ENCODE measurements around the gene SCAPER. TPM values are rescaled to one million over a fixed set of nuclear protein-coding genes. Genes with fewer than 3 reads are reported as not detected.
A peak's percentile ranks its signal among the peaks of the same experiment; 100 is the strongest.

Gene SCAPER
- total RNA-seq, 1 donor from 2014 or later, result 21.5 TPM

DNA sequence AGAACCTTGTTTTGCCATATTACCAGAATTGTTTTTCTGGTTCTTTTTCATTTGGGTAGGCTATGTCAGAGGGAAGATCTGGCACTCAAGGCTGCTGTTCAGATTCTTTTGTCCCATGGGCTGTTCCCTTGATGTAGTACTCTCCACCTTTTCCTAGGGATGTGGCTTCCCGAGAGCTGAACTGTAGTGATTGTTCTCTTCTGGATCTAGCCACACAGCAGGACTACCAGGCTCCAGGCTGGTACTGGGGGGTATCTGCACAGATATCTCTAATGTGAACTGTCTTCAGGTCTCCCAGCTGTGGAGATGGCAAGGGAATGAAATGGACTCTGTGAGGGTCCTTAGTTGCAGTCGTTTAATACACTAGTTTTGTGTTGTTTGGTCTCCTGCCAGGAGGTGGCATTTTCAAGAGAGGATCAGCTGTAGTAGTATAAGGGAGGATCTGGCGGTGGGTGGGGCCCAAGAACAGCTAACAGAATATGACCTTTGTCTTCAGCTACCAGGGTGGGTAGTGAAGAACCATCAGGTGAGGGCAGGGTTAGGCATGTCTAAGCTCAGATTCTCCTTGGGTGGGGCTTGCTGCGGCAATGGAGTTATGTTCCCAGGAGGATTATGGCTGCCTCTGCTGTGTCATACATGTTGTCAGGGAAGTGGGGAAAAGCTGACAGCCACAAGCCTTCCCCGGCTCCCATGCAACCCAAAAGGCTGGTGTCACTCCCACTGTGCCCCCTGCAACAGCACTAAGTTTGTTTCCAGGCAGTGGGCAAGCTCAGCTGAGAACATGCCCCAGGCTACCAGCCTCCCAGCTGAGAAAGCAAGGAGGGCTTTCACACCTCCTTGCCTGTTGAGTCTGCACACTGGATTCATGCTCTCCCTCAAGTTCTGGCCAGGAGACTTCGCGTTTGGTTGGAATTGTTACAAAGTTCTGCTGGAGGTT, 316.1 kb downstream of the SCAPER start:
- peaks cover 3% of the 10 kb centered on the region for H3K36me3 Mint-ChIP-seq (ENCODE audit: low read depth)
- H3K9me3 Mint-ChIP-seq, result peaks cover under 1% of the 10 kb centered on the region
- intact Hi-C loops (cut with micrococcal nuclease), result no loop called here
- no peak overlapping the region for H3K4me3 Mint-ChIP-seq
- peaks cover 2% of the 10 kb centered on the region for H3K27me3 Mint-ChIP-seq (ENCODE audit: insufficient read depth)
- H3K4me1 Mint-ChIP-seq (ENCODE audit: low read depth), result no peaks in the 10 kb centered on the region
- no peak overlapping the region for H3K27ac Mint-ChIP-seq
- DNase-seq (ENCODE audit: low spot score), result no peak

DNA sequence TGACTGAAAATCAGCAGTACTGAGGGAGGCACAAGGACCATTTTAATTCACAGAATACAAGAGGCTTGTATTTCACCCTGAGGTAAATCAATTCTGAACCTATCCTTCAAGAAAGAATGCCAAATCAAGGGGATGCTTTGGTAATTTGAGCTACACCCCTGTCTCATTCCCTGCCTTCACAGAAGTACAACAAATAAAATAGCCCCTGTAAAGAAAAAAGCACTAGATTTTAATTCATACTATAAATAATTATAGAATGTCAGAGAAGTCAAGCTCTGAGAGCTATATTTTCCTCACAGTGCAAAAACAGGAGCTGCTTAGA, 319.6 kb downstream of the SCAPER start:
- peaks cover 3% of the 10 kb centered on the region for H3K36me3 Mint-ChIP-seq (ENCODE audit: low read depth)
- no peak overlapping the region for H3K4me3 Mint-ChIP-seq
- no peak overlapping the region for H3K27ac Mint-ChIP-seq
- DNase-seq (ENCODE audit: low spot score), result no peak
- H3K9me3 Mint-ChIP-seq, result peaks cover 16% of the 10 kb centered on the region
- peaks cover 2% of the 10 kb centered on the region for H3K27me3 Mint-ChIP-seq (ENCODE audit: insufficient read depth)
- H3K4me1 Mint-ChIP-seq (ENCODE audit: low read depth), result no peaks in the 10 kb centered on the region
- intact Hi-C loops (cut with micrococcal nuclease), result no loop called here

DNA sequence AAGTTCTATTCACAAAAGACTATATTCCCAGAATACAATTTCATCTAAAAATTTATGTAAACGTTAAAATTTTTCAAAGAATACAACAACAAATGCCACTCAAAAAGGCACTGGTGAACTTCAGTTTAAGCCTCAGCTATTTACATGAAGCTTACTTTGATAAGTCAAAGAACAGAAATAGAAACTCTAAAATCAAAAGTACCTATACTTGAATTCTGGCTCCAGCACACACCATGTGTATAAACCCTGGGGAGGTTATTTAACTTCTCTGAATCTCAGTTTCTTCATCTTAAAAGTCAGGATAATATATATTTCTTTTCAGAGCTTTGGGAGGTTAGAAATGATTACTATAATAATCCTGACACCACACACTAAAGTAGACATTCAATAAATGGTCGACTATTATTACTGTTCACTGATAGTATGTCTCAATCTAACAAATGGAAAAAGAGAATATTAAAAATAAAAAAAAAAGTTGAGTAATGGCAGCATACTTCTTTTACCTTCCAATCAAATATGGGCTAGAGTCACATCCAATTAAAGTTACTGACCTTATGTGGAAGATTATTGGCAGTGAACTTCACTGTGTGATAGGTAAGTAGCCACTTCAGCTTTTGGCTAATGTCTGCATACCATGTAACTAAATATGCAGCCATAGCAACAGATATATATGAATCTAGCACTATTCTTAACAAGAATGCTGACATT, 320.1 kb downstream of the SCAPER start:
- intact Hi-C loops (cut with micrococcal nuclease), result no loop called here
- peaks cover 2% of the 10 kb centered on the region for H3K27me3 Mint-ChIP-seq (ENCODE audit: insufficient read depth)
- H3K36me3 Mint-ChIP-seq (ENCODE audit: low read depth), result peaks cover 3% of the 10 kb centered on the region
- H3K9me3 Mint-ChIP-seq, result peaks cover 16% of the 10 kb centered on the region
- no peak for DNase-seq (ENCODE audit: low spot score)
- H3K4me1 Mint-ChIP-seq (ENCODE audit: low read depth), result no peaks in the 10 kb centered on the region
- no peak overlapping the region for H3K4me3 Mint-ChIP-seq
- H3K27ac Mint-ChIP-seq, result no peak overlapping the region

DNA sequence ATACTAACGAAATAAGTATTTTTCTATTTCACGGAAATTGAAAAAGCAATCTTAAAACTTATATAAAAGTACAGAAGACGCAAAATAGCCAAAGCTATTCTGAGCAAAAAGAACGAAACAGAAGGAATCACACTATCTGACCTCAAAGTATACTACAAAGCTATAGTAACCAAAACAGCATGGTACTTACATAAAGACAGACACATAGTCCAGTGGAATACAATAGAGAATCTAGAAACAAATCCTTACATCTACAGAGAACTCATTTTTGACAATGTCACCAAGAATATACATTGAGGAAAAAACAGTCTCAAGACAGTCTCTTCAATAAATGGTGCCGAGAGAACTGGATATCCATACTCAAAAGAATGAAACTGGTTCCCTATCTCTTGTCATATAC, 322.6 kb downstream of the SCAPER start:
- DNase-seq (ENCODE audit: low spot score), result no peak
- peaks cover 22% of the 10 kb centered on the region for H3K9me3 Mint-ChIP-seq
- no peak overlapping the region for H3K27ac Mint-ChIP-seq
- no peak overlapping the region for H3K4me3 Mint-ChIP-seq
- intact Hi-C loops (cut with micrococcal nuclease), result no loop called here
- no peaks in the 10 kb centered on the region for H3K27me3 Mint-ChIP-seq (ENCODE audit: insufficient read depth)
- no peaks in the 10 kb centered on the region for H3K36me3 Mint-ChIP-seq (ENCODE audit: low read depth)
- no peaks in the 10 kb centered on the region for H3K4me1 Mint-ChIP-seq (ENCODE audit: low read depth)

DNA sequence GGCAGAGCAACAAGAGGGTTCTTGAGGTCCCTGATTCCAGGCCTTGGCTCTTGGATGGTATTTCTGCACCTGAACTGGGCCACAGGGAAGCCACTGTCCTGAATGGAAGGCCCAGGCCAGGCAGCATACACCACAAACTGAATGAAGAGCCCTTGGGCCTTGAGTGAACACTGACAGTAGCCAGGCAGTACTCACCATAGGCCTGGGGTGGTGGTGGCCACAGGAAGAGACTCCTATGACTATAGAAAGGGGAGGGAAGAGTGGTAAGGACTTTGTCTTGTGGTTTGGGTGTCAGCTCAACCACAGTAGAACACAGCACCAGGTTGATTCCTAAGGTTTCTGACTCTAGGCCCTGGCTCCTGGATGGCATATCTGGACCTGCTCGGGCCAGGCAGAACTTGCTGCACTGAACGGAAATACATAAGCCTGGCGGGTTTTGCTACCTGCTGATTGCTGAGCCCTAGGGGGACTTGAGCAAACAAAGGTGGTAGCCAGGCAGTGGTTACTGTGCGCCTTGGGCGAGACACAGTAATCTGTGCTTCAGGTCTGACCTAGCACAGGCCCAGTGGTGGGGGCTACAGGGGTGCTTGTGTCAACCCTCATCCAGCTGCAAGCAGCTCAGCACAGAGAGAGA, 327.1 kb downstream of the SCAPER start:
- Mint-ChIP-seq H3K27ac (no peak overlapping the region), H3K36me3 (ENCODE audit: low read depth) (no peaks in the 10 kb centered on the region), H3K4me1 (ENCODE audit: low read depth) (peaks cover 22% of the 10 kb centered on the region), H3K27me3 (ENCODE audit: insufficient read depth) (no peaks in the 10 kb centered on the region), H3K9me3 (peaks cover 15% of the 10 kb centered on the region), H3K4me3 (no peak overlapping the region)
- no peak for DNase-seq (ENCODE audit: low spot score)
- intact Hi-C loops (cut with micrococcal nuclease), result loop anchor here (10.0 kb wide), 1 partner anchor 233 kb away; no protein-coding TSS in a partner anchor

DNA sequence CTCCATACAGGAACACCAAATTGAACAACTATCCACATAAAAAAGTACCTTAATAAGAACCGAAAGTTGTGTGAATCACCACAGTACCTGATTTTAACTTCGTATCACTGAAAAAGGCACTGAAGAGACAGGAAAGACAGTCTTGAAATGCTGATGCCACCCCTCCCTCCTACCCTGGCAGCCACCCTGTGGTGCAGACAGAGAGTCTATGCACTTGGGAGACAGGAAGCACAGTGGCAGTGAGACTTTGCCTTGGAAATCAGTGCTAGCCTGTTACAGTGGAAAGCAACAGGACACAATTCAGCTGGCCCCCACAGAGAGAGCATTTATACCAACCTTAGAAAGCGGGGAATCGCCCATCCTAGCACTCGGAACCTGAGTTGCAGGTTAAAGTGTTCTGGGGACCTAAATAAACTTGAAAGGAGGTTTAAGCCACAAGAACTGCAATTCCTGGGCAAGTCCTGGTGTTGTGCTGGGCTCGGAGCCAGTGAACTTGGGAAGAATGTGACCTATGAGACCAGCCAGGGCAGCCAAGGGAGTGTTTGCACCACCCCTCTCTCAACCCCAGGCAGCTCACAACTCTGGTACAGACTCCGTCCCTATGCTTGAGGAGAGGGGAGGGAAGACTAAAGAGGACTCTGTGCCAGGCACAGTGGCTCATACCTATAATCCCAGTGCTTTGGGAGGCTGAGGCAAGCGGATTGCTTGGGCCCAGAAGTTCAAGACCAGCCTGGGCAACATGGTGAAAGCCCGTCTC, 328.4 kb downstream of the SCAPER start:
- Mint-ChIP-seq H3K27me3 (ENCODE audit: insufficient read depth) (no peaks in the 10 kb centered on the region), H3K27ac (no peak overlapping the region)
- intact Hi-C loops (cut with micrococcal nuclease), result loop anchor here (10.0 kb wide), 1 partner anchor 232 kb away; no protein-coding TSS in a partner anchor

DNA sequence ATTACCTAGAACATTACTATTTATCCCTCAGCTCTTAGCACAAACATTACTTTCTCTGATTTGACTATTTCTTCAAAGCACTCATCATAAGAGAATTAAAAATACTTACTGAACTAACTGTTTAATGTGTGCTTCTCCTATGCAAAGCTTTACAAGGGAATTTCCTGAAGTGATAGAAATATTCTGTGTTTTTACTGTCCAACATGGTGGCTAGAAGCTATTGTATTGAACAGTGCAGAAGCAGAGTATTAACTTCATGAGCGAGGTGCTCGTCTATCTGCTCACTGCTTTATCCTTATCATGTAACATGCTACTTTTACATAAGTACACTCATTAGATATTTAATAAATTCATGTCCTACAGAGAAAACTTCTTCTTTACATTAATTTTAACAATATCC, 329.5 kb downstream of the SCAPER start:
- no peak overlapping the region for H3K4me3 Mint-ChIP-seq
- DNase-seq (ENCODE audit: low spot score), result no peak
- H3K27me3 Mint-ChIP-seq (ENCODE audit: insufficient read depth), result no peaks in the 10 kb centered on the region
- H3K36me3 Mint-ChIP-seq (ENCODE audit: low read depth), result no peaks in the 10 kb centered on the region
- H3K27ac Mint-ChIP-seq, result peak overlapping the region; percentile 26
- peaks cover 6% of the 10 kb centered on the region for H3K9me3 Mint-ChIP-seq
- intact Hi-C loops (cut with micrococcal nuclease), result loop anchor here (1.0 to 10.0 kb wide), 3 partner anchors 79 to 289 kb away; no protein-coding TSS in a partner anchor
- peaks cover 22% of the 10 kb centered on the region for H3K4me1 Mint-ChIP-seq (ENCODE audit: low read depth)

More for the DNA sequence above, 328.4 kb downstream of the SCAPER start:
- peaks cover 22% of the 10 kb centered on the region for H3K4me1 Mint-ChIP-seq (ENCODE audit: low read depth)
- H3K36me3 Mint-ChIP-seq (ENCODE audit: low read depth), result no peaks in the 10 kb centered on the region
- no peak for DNase-seq (ENCODE audit: low spot score)
- H3K9me3 Mint-ChIP-seq, result peaks cover 7% of the 10 kb centered on the region
- H3K4me3 Mint-ChIP-seq, result no peak overlapping the region

DNA sequence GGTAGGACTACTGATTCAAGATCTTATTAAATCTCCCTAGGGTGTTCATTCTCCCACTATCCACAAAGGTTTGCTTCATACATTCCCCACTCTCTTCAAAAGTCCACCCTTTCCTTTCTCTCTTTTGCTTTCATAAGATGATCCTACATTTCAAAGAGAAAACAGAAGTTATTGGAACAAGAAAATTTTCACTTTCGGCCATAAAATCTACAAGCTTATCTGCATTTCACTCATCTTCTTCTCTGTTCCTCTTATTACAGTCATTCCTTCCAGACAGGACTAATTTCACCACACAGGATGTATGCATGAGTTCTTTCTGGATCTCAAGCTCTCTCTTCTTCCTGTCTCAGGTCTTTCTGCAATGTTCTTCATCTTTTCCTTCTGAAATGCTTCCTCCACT, 329.9 kb downstream of the SCAPER start:
- Mint-ChIP-seq H3K36me3 (ENCODE audit: low read depth) (no peaks in the 10 kb centered on the region), H3K4me3 (no peak overlapping the region), H3K27me3 (ENCODE audit: insufficient read depth) (no peaks in the 10 kb centered on the region), H3K4me1 (ENCODE audit: low read depth) (peaks cover 22% of the 10 kb centered on the region), H3K9me3 (peaks cover 6% of the 10 kb centered on the region), H3K27ac (peak overlapping the region; percentile 26)
- intact Hi-C loops (cut with micrococcal nuclease), result loop anchor here (1.0 to 10.0 kb wide), 3 partner anchors 79 to 290 kb away; no protein-coding TSS in a partner anchor
- no peak for DNase-seq (ENCODE audit: low spot score)

DNA sequence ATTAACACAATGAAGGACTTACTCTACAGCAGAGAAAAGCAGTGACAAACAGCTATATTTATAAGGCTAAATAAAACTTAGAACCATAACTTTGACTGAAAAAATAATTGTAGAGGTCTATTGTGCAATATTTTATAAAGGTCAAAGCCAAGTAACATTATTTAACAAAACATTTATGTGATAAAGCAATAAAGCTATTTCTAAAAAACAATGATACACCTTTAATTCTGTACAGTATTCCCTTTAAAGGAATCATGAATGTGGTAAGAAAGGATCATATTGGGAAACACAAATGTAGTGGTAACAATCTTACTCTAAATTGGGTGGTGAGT, 332.2 kb downstream of the SCAPER start:
- intact Hi-C loops (cut with micrococcal nuclease), result loop anchor here (10.0 kb wide), 1 partner anchor 228 kb away; no protein-coding TSS in a partner anchor
- H3K9me3 Mint-ChIP-seq, result peaks cover 2% of the 10 kb centered on the region
- no peak for DNase-seq (ENCODE audit: low spot score)

DNA sequence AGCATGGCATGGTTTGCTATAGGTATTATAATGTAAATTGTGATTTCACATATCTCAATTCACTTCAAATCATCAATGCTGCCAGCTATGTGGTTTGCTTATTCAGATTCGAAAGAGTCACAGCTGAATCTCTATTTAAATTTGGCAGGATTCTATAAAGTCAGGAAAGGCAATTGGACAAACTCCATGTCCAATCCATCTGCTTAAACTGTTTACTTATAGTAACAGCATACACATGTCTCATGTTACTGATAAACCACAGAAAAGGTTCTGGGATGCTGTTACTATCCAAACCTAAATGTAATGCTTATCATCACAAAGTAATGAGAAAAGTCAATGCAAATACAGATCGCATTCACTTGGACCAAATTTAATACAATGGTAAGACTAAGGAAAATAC, 338.9 kb downstream of the SCAPER start:
- Mint-ChIP-seq H3K9me3 (peaks cover 10% of the 10 kb centered on the region), H3K36me3 (ENCODE audit: low read depth) (no peaks in the 10 kb centered on the region), H3K4me1 (ENCODE audit: low read depth) (no peaks in the 10 kb centered on the region), H3K27ac (no peak overlapping the region), H3K4me3 (no peak overlapping the region), H3K27me3 (ENCODE audit: insufficient read depth) (no peaks in the 10 kb centered on the region)
- intact Hi-C loops (cut with micrococcal nuclease), result no loop called here
- no peak for DNase-seq (ENCODE audit: low spot score)

More for the DNA sequence above, 332.2 kb downstream of the SCAPER start:
- H3K27me3 Mint-ChIP-seq (ENCODE audit: insufficient read depth), result no peaks in the 10 kb centered on the region
- no peak overlapping the region for H3K27ac Mint-ChIP-seq
- H3K4me1 Mint-ChIP-seq (ENCODE audit: low read depth), result peaks cover 22% of the 10 kb centered on the region
- H3K36me3 Mint-ChIP-seq (ENCODE audit: low read depth), result no peaks in the 10 kb centered on the region
- H3K4me3 Mint-ChIP-seq, result no peak overlapping the region

DNA sequence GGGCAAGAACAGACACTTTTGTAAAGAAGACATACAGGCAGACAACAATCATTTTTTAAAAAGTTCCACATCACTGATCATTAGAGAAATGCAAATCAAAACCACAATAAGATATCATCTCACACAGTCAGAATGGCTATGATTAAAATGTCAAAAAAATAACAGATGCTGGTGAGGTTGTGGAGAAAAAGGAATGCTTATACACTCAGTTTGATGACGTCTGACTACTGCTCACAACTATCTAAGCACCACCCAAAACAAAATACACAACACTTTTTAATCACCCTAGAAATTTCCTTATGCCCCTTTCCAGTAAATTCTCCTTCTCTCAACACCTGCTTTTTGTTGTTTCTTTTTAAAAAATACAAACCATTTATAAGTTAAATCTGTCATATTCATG, 339.8 kb downstream of the SCAPER start:
- no peaks in the 10 kb centered on the region for H3K27me3 Mint-ChIP-seq (ENCODE audit: insufficient read depth)
- no peak for DNase-seq (ENCODE audit: low spot score)
- no peaks in the 10 kb centered on the region for H3K36me3 Mint-ChIP-seq (ENCODE audit: low read depth)
- no peak overlapping the region for H3K4me3 Mint-ChIP-seq
- intact Hi-C loops (cut with micrococcal nuclease), result no loop called here
- no peak overlapping the region for H3K27ac Mint-ChIP-seq
- H3K4me1 Mint-ChIP-seq (ENCODE audit: low read depth), result no peaks in the 10 kb centered on the region
- peaks cover 10% of the 10 kb centered on the region for H3K9me3 Mint-ChIP-seq

DNA sequence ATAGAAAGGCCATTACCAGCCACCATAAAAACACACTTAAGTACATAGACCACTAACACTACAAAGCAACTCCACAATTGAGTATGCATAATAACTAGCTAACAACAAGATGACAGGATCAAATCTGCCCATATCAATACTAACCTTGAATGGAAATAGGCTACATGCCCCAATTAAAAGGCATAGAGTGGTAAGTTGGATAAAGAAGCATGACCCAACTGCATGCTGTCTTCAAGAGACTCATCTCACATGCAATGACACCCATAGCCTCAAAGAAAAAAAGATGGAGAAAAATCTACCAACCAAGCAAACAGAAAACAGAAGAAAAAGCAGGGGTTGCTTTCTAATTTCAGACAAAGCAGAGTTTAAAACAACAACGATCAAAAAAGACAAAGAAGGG, 349.9 kb downstream of the SCAPER start:
- H3K27ac Mint-ChIP-seq, result no peak overlapping the region
- peaks cover 6% of the 10 kb centered on the region for H3K4me1 Mint-ChIP-seq (ENCODE audit: low read depth)
- no peak for DNase-seq (ENCODE audit: low spot score)
- peaks cover 1% of the 10 kb centered on the region for H3K27me3 Mint-ChIP-seq (ENCODE audit: insufficient read depth)
- intact Hi-C loops (cut with micrococcal nuclease), result no loop called here
- peaks cover 4% of the 10 kb centered on the region for H3K9me3 Mint-ChIP-seq
- no peak overlapping the region for H3K4me3 Mint-ChIP-seq
- H3K36me3 Mint-ChIP-seq (ENCODE audit: low read depth), result peaks cover 1% of the 10 kb centered on the region

All from activated T-helper 1 cell treated with anti-CD3 and anti-CD28 coated beads, Interleukin-12 subunit alpha, Interleukin-12 subunit beta, Interleukin-2, Interleukin-4 antibody, amounts not matched to agents 30 ng/mL and 10 ng/mL and 1 ng/mL, durations not matched to agents 14 hours and 24 hours and 36 hours (primary cell).